Activated CD8-positive, alpha-beta T cell treated with anti-CD3 and anti-CD28 coated beads for 36 hours (primary cell): ENCODE data around the gene XPR1. TPM values are rescaled to one million over a fixed set of nuclear protein-coding genes. Genes with fewer than 3 reads are reported as not detected.

Experiments
- ATAC-seq: fragments of 200-7000 bp; cut with Tn5 transposase; one replicate; pipeline ENCODE4 v1.10.0; 2021; ENCODE audit warnings: mild to moderate bottlenecking, moderate library complexity
- CTCF ChIA-PET: fragments of 350-600 bp; sonication (Branson Sonifier 250); formaldehyde crosslinking; loops from one replicate; lab custom pipeline; 2021; ENCODE audit warnings: antibody characterized with exemption; lab: Charles Lee
- POLR2A ChIA-PET: fragments of 350-600 bp; sonication (Branson Sonifier 250); formaldehyde crosslinking; loops from one replicate; lab custom pipeline; 2021; ENCODE audit warnings: antibody characterized with exemption; lab: Charles Lee
- DNase-seq: peaks from one replicate; pipeline ENCODE4 v3.0.0-alpha.2; 2020
- H3K27ac Mint-ChIP-seq: one replicate; pipeline ENCODE4 v1.8.0; 2021; ENCODE audit warnings: mild to moderate bottlenecking, mixed read lengths
- H3K27me3 Mint-ChIP-seq: one replicate; pipeline ENCODE4 v1.8.0; 2021; ENCODE audit warnings: mixed read lengths
- H3K36me3 Mint-ChIP-seq: one replicate; pipeline ENCODE4 v1.8.0; 2021; ENCODE audit warnings: low read depth, mixed read lengths
- H3K4me1 Mint-ChIP-seq: one replicate; pipeline ENCODE4 v1.8.0; 2021; ENCODE audit warnings: low read depth, mixed read lengths
- H3K4me3 Mint-ChIP-seq: one replicate; pipeline ENCODE4 v1.8.0; 2021; ENCODE audit warnings: mild to moderate bottlenecking, moderate library complexity, mixed read lengths
- H3K9me3 Mint-ChIP-seq: one replicate; pipeline ENCODE4 v1.8.0; 2021; ENCODE audit warnings: mixed read lengths
- intact Hi-C: fragments of 100-400 bp; cut with micrococcal nuclease; formaldehyde crosslinking; loops from one replicate; pipeline ENCODE4 v1.10.0; 2022
- total RNA-seq, 2 experiments: library from RNA; stranded (reverse); gene quantifications; one replicate each; pipeline ENCODE4 v1.2.3, GENCODE V29; 2021
- TF ChIP-seq, protein P1 (sequence below): fragments of 200-600 bp; IDR thresholded peaks from one replicate; pipeline ENCODE4 v1.8.0; 2022; ENCODE audit warnings: antibody characterized with exemption, mild to moderate bottlenecking

The XPR1 gene
- total RNA-seq, 2 experiments from 2014 or later, result 12.8 to 14.4 TPM

DNA sequence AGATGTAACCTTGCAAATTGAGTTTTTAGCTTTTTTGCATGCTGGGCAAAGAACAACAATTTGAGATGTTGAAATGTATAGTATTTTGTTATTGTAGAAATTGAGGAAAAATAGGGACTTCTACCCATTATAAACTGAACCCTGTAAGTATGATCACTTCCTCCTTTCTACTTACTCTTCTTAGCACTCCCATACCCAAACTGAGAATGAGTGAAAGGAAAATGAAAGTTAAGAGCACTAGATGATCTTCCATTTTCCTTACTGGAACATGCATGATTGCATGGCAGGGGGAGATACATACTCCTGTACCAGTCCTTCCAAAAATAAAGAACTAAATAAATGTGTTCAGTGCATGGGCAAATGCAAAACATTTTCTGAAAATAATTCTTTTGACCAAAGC lies 173.5 kb downstream of the XPR1 start:
- intact Hi-C loops, result no loop called here
- H3K9me3 Mint-ChIP-seq, result no peaks in the 10 kb centered on the region
- no peak overlapping the region for H3K27ac Mint-ChIP-seq
- H3K36me3 Mint-ChIP-seq, result peaks cover 14% of the 10 kb centered on the region
- POLR2A ChIA-PET, result no interaction called here
- DNase-seq (no peak), ATAC-seq (no peak)
- peaks cover 3% of the 10 kb centered on the region for H3K4me1 Mint-ChIP-seq
- TF ChIP-seq, protein P1, sequence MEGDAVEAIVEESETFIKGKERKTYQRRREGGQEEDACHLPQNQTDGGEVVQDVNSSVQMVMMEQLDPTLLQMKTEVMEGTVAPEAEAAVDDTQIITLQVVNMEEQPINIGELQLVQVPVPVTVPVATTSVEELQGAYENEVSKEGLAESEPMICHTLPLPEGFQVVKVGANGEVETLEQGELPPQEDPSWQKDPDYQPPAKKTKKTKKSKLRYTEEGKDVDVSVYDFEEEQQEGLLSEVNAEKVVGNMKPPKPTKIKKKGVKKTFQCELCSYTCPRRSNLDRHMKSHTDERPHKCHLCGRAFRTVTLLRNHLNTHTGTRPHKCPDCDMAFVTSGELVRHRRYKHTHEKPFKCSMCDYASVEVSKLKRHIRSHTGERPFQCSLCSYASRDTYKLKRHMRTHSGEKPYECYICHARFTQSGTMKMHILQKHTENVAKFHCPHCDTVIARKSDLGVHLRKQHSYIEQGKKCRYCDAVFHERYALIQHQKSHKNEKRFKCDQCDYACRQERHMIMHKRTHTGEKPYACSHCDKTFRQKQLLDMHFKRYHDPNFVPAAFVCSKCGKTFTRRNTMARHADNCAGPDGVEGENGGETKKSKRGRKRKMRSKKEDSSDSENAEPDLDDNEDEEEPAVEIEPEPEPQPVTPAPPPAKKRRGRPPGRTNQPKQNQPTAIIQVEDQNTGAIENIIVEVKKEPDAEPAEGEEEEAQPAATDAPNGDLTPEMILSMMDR, result no peak
- CTCF ChIA-PET, result interaction anchor here (1.2 to 1.5 kb wide), 3 partner anchors 19 to 82 kb away, joined by 3 read pairs; no protein-coding TSS in a partner anchor
- H3K4me3 Mint-ChIP-seq, result no peak overlapping the region
- no peaks in the 10 kb centered on the region for H3K27me3 Mint-ChIP-seq

DNA sequence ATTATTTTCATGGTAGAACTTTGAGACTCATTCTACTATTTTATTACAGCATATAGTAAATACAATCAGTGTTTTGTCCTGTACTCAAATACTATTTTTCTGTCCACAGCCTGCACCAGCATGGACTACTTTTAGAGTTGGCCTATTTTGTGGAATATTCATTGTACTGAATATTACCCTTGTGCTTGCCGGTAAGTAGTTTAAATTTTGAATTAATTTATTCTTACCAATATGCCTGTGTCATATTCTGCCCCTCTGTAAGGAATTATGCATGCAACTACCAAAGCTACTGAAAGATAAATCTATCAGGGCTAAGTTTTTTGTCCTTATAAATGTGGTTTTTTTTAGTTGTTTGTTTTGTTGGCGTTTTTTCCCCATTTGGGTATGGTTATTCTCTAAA lies 179.5 kb downstream of the XPR1 start:
- H3K9me3 Mint-ChIP-seq, result no peaks in the 10 kb centered on the region
- TF ChIP-seq, protein P1, result no peak
- DNase-seq (no peak), ATAC-seq (no peak)
- H3K36me3 Mint-ChIP-seq, result peaks cover 20% of the 10 kb centered on the region
- intact Hi-C loops, result no loop called here
- POLR2A ChIA-PET, result no interaction called here
- H3K4me3 Mint-ChIP-seq, result no peak overlapping the region
- no peak overlapping the region for H3K27ac Mint-ChIP-seq
- H3K4me1 Mint-ChIP-seq, result no peaks in the 10 kb centered on the region
- CTCF ChIA-PET, result no interaction called here
- H3K27me3 Mint-ChIP-seq, result no peaks in the 10 kb centered on the region

DNA sequence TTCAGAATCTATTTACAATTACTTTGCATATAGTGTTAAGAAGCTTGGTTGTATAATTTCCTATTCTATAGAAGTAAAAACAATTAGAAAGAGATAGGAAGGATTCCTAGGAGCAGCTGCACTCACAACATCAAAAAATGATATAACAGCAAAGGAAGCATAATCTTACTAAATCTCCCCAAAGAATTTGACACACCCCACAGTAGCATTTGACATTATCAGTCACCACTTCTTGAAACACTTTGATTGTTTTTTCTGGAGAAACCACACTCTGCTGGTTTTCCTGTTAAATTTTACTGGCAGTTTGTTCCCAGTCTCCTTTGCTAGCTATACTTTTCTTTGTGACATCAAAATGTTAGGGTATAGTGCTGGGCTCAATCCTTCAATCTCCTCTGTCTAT lies 180.1 kb downstream of the XPR1 start:
- POLR2A ChIA-PET, result no interaction called here
- DNase-seq, result no peak
- H3K4me3 Mint-ChIP-seq, result no peak overlapping the region
- peaks cover 19% of the 10 kb centered on the region for H3K36me3 Mint-ChIP-seq
- no peaks in the 10 kb centered on the region for H3K4me1 Mint-ChIP-seq
- H3K27me3 Mint-ChIP-seq, result no peaks in the 10 kb centered on the region
- H3K9me3 Mint-ChIP-seq, result no peaks in the 10 kb centered on the region
- TF ChIP-seq, protein P1, result no peak
- CTCF ChIA-PET, result interaction anchor here (1.7 kb wide), 1 partner anchor 296 kb away, joined by 4 read pairs; no protein-coding TSS in a partner anchor
- no peak overlapping the region for H3K27ac Mint-ChIP-seq
- intact Hi-C loops, result no loop called here
- no peak for ATAC-seq

DNA sequence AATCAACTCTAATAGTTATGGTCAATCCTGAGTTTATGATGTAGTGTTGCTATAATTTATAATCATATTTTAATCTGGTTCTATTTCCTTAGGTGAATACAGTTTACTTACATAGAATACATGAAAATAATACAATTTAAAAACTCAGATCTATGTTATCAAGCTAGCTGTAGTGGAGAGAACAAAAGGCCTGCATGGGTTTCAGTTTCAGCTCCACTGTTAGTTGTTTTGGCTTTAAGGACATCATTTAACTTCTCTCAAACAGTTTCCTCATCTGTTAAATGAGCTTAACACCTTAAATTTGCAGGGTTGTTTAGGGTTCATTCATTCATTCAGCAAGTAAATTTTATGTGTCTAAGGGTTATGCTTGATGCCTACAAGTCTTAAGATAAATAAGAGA lies 182.4 kb downstream of the XPR1 start:
- TF ChIP-seq, protein P1, result no peak
- intact Hi-C loops, result no loop called here
- CTCF ChIA-PET, result no interaction called here
- Mint-ChIP-seq H3K27ac (no peak overlapping the region), H3K4me3 (no peak overlapping the region), H3K27me3 (no peaks in the 10 kb centered on the region), H3K4me1 (no peaks in the 10 kb centered on the region), H3K9me3 (no peaks in the 10 kb centered on the region), H3K36me3 (peaks cover 13% of the 10 kb centered on the region)
- DNase-seq (no peak), ATAC-seq (no peak)
- POLR2A ChIA-PET, result no interaction called here

DNA sequence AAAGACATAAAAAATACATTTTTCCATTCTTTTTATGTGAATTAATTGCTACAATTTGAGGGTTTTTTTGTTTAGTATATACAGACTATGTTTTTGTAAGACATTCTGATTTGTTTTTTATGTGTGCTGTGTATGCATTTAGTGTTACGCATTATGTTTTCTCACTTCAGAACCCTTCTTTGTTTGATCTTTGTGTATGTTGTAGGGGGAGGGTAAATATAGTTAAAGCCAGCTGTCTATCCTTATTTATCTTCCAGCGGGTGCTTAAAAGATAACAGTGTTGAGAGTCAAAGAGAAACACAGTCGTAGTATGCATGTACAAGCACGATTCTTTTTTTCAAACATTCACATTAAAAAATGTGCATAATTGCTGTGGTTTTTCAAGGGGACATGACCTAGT lies 183.4 kb downstream of the XPR1 start:
- Mint-ChIP-seq H3K4me1 (no peaks in the 10 kb centered on the region), H3K9me3 (peaks cover under 1% of the 10 kb centered on the region), H3K36me3 (peaks cover 14% of the 10 kb centered on the region), H3K27ac (no peak overlapping the region), H3K27me3 (no peaks in the 10 kb centered on the region), H3K4me3 (no peak overlapping the region)
- CTCF ChIA-PET, result no interaction called here
- ATAC-seq, result no peak
- TF ChIP-seq, protein P1, result no peak
- DNase-seq, result no peak
- intact Hi-C loops, result no loop called here
- POLR2A ChIA-PET, result no interaction called here
